ENCODE measurements around the gene SETD5.

The SETD5 gene

DNA sequence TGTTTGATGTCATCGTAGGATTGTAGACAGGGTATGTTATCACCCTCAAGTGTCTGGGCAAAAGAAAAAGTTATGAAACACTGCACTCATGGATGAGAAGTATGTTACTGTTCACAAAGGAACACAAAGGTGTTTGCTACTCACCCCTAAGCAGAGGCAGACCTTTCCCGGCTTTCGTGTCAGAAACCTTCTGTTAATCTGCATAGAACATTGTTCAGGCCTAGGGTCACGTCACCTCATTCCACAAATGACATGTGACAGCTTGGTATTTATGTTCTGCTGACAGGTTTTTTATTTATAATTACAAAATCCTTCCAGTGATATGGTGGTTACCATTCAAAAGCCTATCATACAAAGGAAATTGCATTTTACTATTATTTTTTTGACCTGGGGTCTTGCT lies 18.1 kb upstream of the SETD5 start:
- H3K36me3 ChIP-seq (ENCODE audit: insufficient read depth, low read length): peaks cover 55% of the 10 kb centered on the region
- H3K9me3 ChIP-seq (replicated peaks; ENCODE audit: low read length): no peaks in the 10 kb centered on the region
- no peak overlapping the region for H3K4me2 ChIP-seq (ENCODE audit: low read length)
- H3K27me3 ChIP-seq (ENCODE audit: control insufficient read depth, insufficient read depth, low read length): no peaks in the 10 kb centered on the region
- no peak overlapping the region for H3K9ac ChIP-seq (ENCODE audit: low read depth, low read length)
- no peaks in the 10 kb centered on the region for H3K4me1 ChIP-seq (ENCODE audit: control insufficient read depth, insufficient read depth, low read length)
- no peak overlapping the region for H3K4me3 ChIP-seq (ENCODE audit: low read length)

DNA sequence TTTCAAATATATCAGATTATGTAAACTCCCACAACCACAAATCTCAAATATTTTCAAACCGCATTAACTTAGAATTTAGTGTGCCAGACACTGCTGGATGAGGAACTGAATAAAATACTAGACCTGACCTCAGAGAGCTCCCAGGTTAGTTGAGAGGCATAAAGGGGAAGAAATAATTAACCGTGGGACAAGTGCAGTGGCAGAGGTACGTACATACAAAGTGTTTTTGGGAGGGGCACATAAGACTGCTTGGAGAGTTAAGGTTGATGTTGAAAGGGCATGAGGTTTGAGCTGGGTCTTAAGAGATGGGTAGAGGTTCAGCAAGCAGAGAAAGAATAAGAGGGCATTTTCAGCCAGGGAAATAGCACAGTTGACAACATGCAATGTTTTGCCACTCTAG lies 17.4 kb upstream of the SETD5 start:
- no peaks in the 10 kb centered on the region for H3K4me1 ChIP-seq (ENCODE audit: control insufficient read depth, insufficient read depth, low read length)
- H3K9me3 ChIP-seq (replicated peaks; ENCODE audit: low read length): no peaks in the 10 kb centered on the region
- H3K9ac ChIP-seq (ENCODE audit: low read depth, low read length): no peak overlapping the region
- H3K4me3 ChIP-seq (ENCODE audit: low read length): no peak overlapping the region
- peaks cover 56% of the 10 kb centered on the region for H3K36me3 ChIP-seq (ENCODE audit: insufficient read depth, low read length)
- no peak overlapping the region for H3K4me2 ChIP-seq (ENCODE audit: low read length)
- no peaks in the 10 kb centered on the region for H3K27me3 ChIP-seq (ENCODE audit: control insufficient read depth, insufficient read depth, low read length)

DNA sequence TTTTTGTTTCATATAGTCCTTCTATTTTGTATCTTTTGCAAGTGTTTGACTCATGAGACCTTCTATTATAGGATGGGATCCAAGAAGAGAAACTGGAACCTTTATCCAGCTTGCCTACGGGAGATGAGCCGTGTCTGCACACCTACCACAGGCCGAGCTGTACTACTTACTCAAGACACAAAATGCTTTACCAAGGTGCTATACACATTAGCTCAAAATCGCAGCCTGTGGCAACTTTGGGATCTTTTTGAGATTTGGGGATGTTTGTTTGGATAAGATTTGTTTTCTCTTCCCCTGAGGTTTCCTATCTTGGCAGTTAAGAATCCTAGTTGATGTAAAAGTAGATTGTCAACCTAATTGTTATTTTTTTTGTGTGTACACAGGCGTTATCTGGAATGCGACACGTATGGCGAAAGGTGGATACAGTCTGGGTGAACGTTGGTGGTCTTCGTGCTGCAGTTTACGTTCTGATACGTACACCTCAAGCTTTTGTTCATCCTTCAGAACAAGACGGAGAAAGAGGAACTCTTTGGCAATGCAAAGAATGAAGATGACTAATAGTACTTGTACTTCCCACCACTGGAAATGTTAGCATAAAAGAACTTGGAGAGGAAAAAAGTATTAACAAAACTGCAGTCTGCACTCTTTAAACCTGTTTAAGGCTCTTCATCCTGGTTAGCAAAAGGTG lies 13.1 kb upstream of the SETD5 start:
- Histone ChIP-seq H3K4me3 (ENCODE audit: low read length) (no peak overlapping the region), H3K4me1 (ENCODE audit: control insufficient read depth, insufficient read depth, low read length) (no peaks in the 10 kb centered on the region), H3K27me3 (ENCODE audit: control insufficient read depth, insufficient read depth, low read length) (no peaks in the 10 kb centered on the region), H3K9me3 (replicated peaks; ENCODE audit: low read length) (no peaks in the 10 kb centered on the region), H3K36me3 (ENCODE audit: insufficient read depth, low read length) (peaks cover 70% of the 10 kb centered on the region), H3K4me2 (ENCODE audit: low read length) (no peak overlapping the region), H3K9ac (ENCODE audit: low read depth, low read length) (no peak overlapping the region)

DNA sequence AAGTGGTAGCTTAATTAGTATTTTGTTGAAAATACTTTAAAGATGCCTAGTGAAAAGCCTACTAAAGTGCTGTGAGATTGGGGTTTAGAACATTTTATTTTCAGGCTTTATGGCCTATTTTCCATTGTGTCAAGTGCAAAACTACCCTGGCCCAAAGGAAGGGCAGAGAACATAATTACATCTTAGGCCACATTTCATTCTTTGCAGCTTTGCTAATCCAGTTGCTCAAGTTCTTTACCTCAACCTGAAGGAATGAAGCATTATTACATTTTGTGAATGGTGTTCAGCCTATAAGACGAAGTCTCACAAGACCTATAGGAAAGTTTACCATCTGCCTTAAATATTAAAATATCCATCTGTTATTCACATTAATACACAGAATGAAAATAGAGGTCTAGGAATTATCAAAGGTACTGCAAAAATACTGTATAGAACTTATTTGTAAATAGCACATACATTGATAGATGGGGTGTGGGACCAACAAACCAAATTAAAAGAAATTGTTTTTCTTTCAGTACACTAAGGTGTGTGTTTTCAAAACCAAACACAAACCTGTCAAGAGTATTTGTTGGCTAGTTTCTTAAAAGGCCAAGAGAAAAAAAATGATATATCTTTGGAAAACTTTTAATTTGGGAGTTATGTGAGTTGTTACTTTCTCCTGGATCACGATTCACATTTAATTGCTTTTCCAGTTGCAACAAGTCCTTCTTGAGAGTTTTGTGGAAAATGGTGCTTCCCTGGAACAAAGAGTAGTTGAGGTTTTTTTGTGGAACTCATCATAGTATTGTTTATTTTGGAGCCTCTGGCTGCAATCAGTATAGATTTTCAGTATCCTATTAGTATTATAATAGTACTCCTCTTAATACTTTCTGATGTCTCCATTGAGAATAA lies 12.0 kb upstream of the SETD5 start:
- H3K27me3 ChIP-seq (ENCODE audit: control insufficient read depth, insufficient read depth, low read length): no peaks in the 10 kb centered on the region
- peaks cover 77% of the 10 kb centered on the region for H3K36me3 ChIP-seq (ENCODE audit: insufficient read depth, low read length)
- H3K4me2 ChIP-seq (ENCODE audit: low read length): no peak overlapping the region
- no peaks in the 10 kb centered on the region for H3K9me3 ChIP-seq (replicated peaks; ENCODE audit: low read length)
- H3K4me1 ChIP-seq (ENCODE audit: control insufficient read depth, insufficient read depth, low read length): no peaks in the 10 kb centered on the region
- no peak overlapping the region for H3K9ac ChIP-seq (ENCODE audit: low read depth, low read length)
- H3K4me3 ChIP-seq (ENCODE audit: low read length): no peak overlapping the region

DNA sequence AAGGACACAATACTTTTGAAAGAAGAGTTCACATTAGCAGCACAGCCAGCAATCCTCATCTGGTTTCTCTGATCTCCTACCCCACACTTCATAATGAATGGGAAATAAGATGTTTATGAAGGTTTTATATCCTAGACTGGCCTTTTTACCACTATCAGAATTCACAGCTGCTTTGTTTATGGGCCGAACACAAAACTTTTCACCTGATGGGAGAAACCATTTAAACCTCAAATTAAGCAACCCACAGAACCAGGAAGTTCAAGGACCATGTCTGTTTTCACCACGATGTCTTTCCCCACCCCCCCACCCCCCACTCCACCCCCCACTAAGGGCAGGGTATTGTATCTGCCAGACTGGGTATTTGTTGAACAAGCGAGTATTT lies 11.3 kb upstream of the SETD5 start:
- H3K4me3 ChIP-seq (ENCODE audit: low read length): no peak overlapping the region
- H3K36me3 ChIP-seq (ENCODE audit: insufficient read depth, low read length): peaks cover 83% of the 10 kb centered on the region

DNA sequence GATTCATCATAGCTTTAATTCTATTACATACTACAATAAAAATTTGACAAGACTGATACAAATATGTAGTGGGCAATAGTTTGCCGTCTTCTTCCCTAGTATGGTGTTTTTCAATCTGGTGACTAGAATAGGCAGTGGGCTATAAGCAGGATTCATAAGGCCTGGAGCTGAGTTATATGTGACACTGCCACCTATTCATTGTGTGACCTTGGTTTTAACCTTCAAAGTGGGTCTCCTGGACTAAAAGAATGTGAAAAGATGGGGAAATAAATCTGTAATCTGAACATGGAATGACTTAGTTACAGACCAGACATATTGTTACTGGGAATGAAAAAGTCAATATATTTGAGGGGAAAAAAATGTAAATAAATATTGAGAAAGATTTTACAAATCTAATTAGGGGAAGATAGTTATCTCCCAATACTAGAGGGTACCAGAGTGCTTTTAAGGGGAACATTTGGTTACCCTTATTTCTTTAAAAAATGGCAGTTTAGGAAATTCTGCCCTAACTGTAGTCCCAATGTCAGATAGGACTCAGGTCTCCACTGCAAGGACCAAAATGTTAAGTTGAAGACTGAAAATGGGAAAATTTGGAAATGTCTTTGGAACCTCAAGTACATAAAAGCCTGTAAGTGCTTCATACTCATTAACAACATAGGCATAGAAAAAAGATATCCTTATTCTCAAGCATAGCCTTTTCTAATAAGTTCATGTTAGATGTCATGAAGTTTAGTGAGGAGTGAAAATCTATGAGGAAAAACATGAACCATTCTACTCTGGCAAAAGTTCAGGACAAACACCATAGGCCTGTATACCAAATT lies 10.7 kb upstream of the SETD5 start:
- Histone ChIP-seq H3K9me3 (replicated peaks; ENCODE audit: low read length) (no peaks in the 10 kb centered on the region), H3K4me3 (ENCODE audit: low read length) (no peak overlapping the region), H3K36me3 (ENCODE audit: insufficient read depth, low read length) (peaks cover 86% of the 10 kb centered on the region), H3K27me3 (ENCODE audit: control insufficient read depth, insufficient read depth, low read length) (no peaks in the 10 kb centered on the region), H3K9ac (ENCODE audit: low read depth, low read length) (no peak overlapping the region), H3K4me2 (ENCODE audit: low read length) (no peak overlapping the region), H3K4me1 (ENCODE audit: control insufficient read depth, insufficient read depth, low read length) (no peaks in the 10 kb centered on the region)

More for the DNA sequence above, 11.3 kb upstream of the SETD5 start:
- Histone ChIP-seq H3K27me3 (ENCODE audit: control insufficient read depth, insufficient read depth, low read length) (no peaks in the 10 kb centered on the region), H3K4me1 (ENCODE audit: control insufficient read depth, insufficient read depth, low read length) (no peaks in the 10 kb centered on the region), H3K4me2 (ENCODE audit: low read length) (no peak overlapping the region), H3K9ac (ENCODE audit: low read depth, low read length) (no peak overlapping the region), H3K9me3 (replicated peaks; ENCODE audit: low read length) (no peaks in the 10 kb centered on the region)

DNA sequence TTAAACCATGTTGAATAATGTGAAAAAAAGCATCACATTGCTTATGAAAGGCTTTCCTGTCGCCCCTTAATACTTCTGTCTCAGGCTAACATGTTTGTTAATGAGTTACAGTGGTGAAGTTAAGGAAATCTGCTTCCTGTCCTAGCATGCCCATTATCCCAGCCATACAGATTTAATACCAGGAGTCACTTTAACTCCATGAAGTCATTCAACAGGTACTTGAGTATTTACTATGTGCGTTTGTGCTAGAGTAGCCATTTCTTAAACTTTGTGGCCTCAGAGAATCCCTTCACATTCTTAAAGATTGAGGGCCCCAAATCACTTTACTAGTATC lies 10.1 kb upstream of the SETD5 start:
- no peaks in the 10 kb centered on the region for H3K27me3 ChIP-seq (ENCODE audit: control insufficient read depth, insufficient read depth, low read length)
- no peaks in the 10 kb centered on the region for H3K9me3 ChIP-seq (replicated peaks; ENCODE audit: low read length)
- H3K9ac ChIP-seq (ENCODE audit: low read depth, low read length): no peak overlapping the region
- H3K4me1 ChIP-seq (ENCODE audit: control insufficient read depth, insufficient read depth, low read length): peaks cover 3% of the 10 kb centered on the region
- no peak overlapping the region for H3K4me2 ChIP-seq (ENCODE audit: low read length)
- no peak overlapping the region for H3K4me3 ChIP-seq (ENCODE audit: low read length)
- peaks cover 90% of the 10 kb centered on the region for H3K36me3 ChIP-seq (ENCODE audit: insufficient read depth, low read length)

DNA sequence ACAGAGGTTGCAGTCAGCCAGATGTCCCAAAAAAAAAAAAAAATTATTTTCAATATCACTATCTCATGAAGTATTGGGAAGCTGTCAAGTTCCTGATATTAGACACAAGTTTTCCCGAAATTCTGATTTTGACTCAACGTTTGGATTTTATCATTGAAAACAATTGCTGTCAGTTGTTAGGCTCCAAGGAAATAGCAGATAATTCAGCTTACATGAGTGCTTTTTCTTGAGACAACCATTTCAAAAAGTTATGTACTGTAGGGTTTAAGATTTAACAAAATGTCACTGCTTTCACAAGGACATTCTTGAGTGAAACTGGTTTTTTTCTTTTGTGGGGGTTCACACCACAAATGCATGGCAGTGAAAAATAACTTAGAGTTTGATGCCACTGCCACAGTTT lies 9.3 kb upstream of the SETD5 start:
- Histone ChIP-seq H3K36me3 (ENCODE audit: insufficient read depth, low read length) (peaks cover 89% of the 10 kb centered on the region), H3K4me2 (ENCODE audit: low read length) (no peak overlapping the region), H3K4me1 (ENCODE audit: control insufficient read depth, insufficient read depth, low read length) (peaks cover 11% of the 10 kb centered on the region), H3K4me3 (ENCODE audit: low read length) (no peak overlapping the region), H3K27me3 (ENCODE audit: control insufficient read depth, insufficient read depth, low read length) (no peaks in the 10 kb centered on the region), H3K9me3 (replicated peaks; ENCODE audit: low read length) (no peaks in the 10 kb centered on the region), H3K9ac (ENCODE audit: low read depth, low read length) (no peak overlapping the region)

DNA sequence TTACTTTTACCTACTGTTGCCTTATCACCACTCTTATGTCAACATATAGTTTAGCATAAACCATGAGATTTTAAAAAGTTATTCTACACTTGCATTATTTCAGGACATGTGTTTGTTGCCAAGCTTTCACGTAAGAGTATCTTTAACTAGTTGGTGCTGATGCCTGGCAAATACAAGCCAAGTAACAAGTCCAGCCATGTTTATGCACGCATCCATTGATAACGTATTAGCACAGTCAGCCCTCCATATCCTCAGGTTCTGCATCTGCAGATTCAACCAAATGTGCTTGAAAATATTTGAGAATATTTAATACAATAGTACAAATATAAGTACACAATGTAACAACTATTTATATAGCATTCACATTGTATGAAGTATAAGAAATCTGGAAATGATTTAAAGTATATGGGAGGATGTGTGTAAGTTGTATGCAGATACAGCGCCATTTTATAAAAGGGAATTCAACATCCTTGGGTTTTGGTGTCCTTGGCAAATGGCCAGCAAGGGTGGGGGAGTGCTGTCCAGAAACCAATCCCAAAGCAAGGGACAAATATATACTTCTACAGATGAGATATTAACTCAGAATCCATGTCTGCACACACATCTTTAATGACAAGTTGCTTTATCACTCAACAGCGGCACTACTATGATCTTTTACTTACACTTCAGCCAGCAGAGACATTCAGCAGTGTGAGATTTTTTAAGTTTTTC lies 8.7 kb upstream of the SETD5 start:
- H3K36me3 ChIP-seq (ENCODE audit: insufficient read depth, low read length): peaks cover 93% of the 10 kb centered on the region

DNA sequence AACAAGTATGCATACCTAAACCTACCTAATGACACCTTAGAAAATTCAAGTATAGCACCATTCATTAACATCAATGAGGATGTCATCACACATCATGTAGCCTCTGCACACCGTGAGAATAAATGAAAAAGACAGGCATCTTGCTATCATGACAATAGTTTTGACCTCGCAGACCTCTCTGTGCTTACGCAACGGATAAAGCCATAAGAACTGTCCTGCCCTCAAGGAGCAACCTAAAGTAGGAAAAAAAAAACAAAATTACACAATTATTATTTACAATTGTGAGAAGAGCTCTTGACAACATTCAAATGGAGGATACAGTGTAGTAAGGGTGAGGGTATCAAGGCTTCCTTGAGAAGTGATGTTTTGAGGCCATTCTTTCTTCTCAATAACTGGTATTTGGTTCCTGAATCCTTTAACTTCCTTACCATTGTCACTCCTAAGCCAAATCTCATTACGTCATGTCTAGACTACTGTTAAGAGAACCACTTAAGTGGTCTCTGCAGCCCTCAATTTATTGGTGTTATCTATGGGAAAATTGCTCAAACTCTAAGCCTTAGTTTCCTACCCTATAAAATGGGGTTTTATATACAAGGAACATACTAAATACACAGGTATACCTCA lies 7.0 kb upstream of the SETD5 start:
- H3K4me1 ChIP-seq (ENCODE audit: control insufficient read depth, insufficient read depth, low read length): peaks cover 31% of the 10 kb centered on the region
- peaks cover 94% of the 10 kb centered on the region for H3K36me3 ChIP-seq (ENCODE audit: insufficient read depth, low read length)
- no peak overlapping the region for H3K9ac ChIP-seq (ENCODE audit: low read depth, low read length)
- H3K4me3 ChIP-seq (ENCODE audit: low read length): no peak overlapping the region
- H3K9me3 ChIP-seq (replicated peaks; ENCODE audit: low read length): no peaks in the 10 kb centered on the region
- H3K27me3 ChIP-seq (ENCODE audit: control insufficient read depth, insufficient read depth, low read length): no peaks in the 10 kb centered on the region
- no peak overlapping the region for H3K4me2 ChIP-seq (ENCODE audit: low read length)

More for the DNA sequence above, 8.7 kb upstream of the SETD5 start:
- Histone ChIP-seq H3K27me3 (ENCODE audit: control insufficient read depth, insufficient read depth, low read length) (no peaks in the 10 kb centered on the region), H3K9me3 (replicated peaks; ENCODE audit: low read length) (no peaks in the 10 kb centered on the region), H3K4me1 (ENCODE audit: control insufficient read depth, insufficient read depth, low read length) (peaks cover 14% of the 10 kb centered on the region), H3K9ac (ENCODE audit: low read depth, low read length) (no peak overlapping the region), H3K4me3 (ENCODE audit: low read length) (no peak overlapping the region), H3K4me2 (ENCODE audit: low read length) (no peak overlapping the region)
